ENCODE measurements around the gene EIF3L. TPM values are rescaled to one million over a fixed set of nuclear protein-coding genes. Genes with fewer than 3 reads are reported as not detected.

Gene EIF3L
- total and polyA plus RNA-seq, 9 of the 15 experiments (the other 6 are each of a cell fraction or from before 2014, with no cell fraction given) = 257 to 699 (median 368) TPM

- no peak for TF ChIP-seq ZBTB49 (CRISPR knock-in tag; IDR thresholded peaks at IDR 0.05; ENCODE audit: borderline replicate concordance)
- TF ChIP-seq PURB (CRISPR knock-in tag; IDR thresholded peaks at IDR 0.05; ENCODE audit: low read depth) = no peak
- TF ChIP-seq HEY1 (CRISPR knock-in tag; IDR thresholded peaks at IDR 0.05; ENCODE audit: borderline replicate concordance) = no peak
- peak; percentile 67; the same call in 1 of the 2 replicates for TF ChIP-seq CTBP1 (IDR thresholded peaks at IDR 0.05; ENCODE audit: borderline replicate concordance)
- TF ChIP-seq, protein P1, sequence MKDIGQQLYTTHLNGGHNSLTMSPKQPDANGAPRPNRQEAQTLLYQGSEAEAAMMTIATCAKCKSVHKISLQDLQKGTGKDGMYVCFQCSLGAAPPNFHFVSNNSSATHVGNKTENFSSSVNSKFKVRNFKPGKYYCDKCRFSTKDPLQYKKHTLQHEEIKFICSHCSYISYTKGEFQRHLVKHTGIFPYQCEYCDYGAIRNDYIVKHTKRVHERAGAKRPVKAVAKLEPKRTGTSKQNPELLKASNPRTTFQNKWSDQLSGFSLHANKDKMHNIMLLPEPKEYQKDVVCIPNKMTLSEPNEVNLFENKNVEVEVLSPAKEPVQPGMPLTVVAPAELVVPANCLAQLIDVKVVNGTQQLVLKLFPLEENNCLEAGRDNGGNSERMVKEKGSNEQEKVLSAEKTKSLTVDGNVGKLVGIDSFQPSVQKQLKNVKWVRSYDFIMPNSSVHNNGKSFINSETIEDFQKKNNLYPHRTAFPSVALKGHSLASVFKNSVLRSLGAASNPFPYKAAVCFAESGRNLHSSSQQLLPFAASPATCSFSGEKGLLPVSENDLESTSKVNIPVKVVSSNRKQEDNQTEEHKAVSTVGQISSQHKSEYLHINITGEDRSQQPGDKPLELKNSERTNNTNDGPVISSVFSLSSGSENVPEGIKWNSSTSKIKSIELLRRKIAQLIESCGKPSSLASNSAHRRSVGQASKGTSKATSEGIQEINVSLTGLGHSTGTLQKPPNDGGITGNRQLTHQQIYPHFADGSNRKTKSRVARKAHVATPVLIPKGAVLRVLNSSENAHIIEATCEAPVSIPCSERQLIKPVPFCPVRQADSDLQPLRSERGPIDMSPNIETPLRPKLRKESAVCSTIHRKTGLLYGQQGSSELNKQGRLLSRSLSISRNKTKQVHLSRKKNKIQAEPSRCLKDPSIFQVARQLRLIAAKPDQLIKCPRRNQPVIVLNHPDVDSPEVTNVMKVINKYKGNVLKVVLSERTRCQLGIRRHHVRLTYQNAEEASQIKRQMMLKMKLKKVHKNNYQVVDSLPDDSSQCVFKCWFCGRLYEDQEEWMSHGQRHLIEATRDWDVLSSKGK (CRISPR knock-in tag; IDR thresholded peaks at IDR 0.05) = no peak
- peak; percentile 18 for TF ChIP-seq TBP (optimal IDR thresholded peaks at IDR 0.05; ENCODE audit: low read depth, low read length)
- TF ChIP-seq HMGN3 (IDR thresholded peaks at IDR 0.05; ENCODE audit: borderline replicate concordance, extremely low read depth, insufficient read length, low read depth, low read length) = peak; percentile 60
- TF ChIP-seq, protein P2, sequence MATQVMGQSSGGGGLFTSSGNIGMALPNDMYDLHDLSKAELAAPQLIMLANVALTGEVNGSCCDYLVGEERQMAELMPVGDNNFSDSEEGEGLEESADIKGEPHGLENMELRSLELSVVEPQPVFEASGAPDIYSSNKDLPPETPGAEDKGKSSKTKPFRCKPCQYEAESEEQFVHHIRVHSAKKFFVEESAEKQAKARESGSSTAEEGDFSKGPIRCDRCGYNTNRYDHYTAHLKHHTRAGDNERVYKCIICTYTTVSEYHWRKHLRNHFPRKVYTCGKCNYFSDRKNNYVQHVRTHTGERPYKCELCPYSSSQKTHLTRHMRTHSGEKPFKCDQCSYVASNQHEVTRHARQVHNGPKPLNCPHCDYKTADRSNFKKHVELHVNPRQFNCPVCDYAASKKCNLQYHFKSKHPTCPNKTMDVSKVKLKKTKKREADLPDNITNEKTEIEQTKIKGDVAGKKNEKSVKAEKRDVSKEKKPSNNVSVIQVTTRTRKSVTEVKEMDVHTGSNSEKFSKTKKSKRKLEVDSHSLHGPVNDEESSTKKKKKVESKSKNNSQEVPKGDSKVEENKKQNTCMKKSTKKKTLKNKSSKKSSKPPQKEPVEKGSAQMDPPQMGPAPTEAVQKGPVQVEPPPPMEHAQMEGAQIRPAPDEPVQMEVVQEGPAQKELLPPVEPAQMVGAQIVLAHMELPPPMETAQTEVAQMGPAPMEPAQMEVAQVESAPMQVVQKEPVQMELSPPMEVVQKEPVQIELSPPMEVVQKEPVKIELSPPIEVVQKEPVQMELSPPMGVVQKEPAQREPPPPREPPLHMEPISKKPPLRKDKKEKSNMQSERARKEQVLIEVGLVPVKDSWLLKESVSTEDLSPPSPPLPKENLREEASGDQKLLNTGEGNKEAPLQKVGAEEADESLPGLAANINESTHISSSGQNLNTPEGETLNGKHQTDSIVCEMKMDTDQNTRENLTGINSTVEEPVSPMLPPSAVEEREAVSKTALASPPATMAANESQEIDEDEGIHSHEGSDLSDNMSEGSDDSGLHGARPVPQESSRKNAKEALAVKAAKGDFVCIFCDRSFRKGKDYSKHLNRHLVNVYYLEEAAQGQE (IDR thresholded peaks at IDR 0.05; ENCODE audit: borderline replicate concordance) = peak; percentile 74
- TF ChIP-seq, protein P2 (CRISPR knock-in tag; IDR thresholded peaks at IDR 0.05; ENCODE audit: low read depth) = no peak
- no peak for TF ChIP-seq SMARCC2 (IDR thresholded peaks at IDR 0.05; ENCODE audit: low read depth)
- peak; percentile 40; the same call in 1 of the 2 replicates for TF ChIP-seq EP400 (IDR thresholded peaks at IDR 0.05)
- TF ChIP-seq HDAC8 (tag; IDR thresholded peaks at IDR 0.05) = no peak
- TF ChIP-seq POLR2G (IDR thresholded peaks at IDR 0.05; ENCODE audit: low read depth, low read length) = peak; percentile 50; the same call in 1 of the 2 replicates
- no peak for TF ChIP-seq KLF10 (CRISPR knock-in tag; IDR thresholded peaks at IDR 0.05)
These were observed 84.6 kb downstream of the EIF3L start (continued) for GRCh38 chr22:37933711-37934376.

Measured in K562 (cell line).